HepG2 (cell line): ENCODE measurements around the gene GGA1. TPM values are rescaled to one million over a fixed set of nuclear protein-coding genes. Genes with fewer than 3 reads are reported as not detected.

Experiments used
- DMAP1 ChIP-seq: IDR thresholded peaks from 2 replicates; pipeline ENCODE4 v1.6.1; 2016
- MAFG ChIP-seq: sonication (generic); formaldehyde crosslinking; IDR thresholded peaks from 2 replicates; pipeline ENCODE4 v1.5.1; 2020; ENCODE audit warnings: mild to moderate bottlenecking, missing genetic modification reagents
- MED8 ChIP-seq: sonication (generic); formaldehyde crosslinking; IDR thresholded peaks from 2 replicates; pipeline ENCODE4 v1.8.1; 2023; ENCODE audit warnings: mild to moderate bottlenecking, missing genetic modification reagents; ENCODE audit not compliant: insufficient replicate concordance
- PAF1 ChIP-seq: IDR thresholded peaks from 2 replicates; pipeline ENCODE4 v1.6.1; 2016; ENCODE audit warnings: missing genetic modification reagents, missing compliant biosample characterization
- RBM39 ChIP-seq: fragments of 200-400 bp; formaldehyde crosslinking; IDR thresholded peaks from one replicate; pipeline ENCODE4 v1.6.1; 2018; ENCODE audit warnings: antibody characterized with exemption, mild to moderate bottlenecking, low read depth, low read length; ENCODE audit not compliant: poor library complexity, severe bottlenecking
- REPIN1 ChIP-seq: sonication (generic); formaldehyde crosslinking; IDR thresholded peaks from 2 replicates; pipeline ENCODE4 v1.8.0; 2022; ENCODE audit warnings: missing genetic modification reagents, low read depth, mild to moderate bottlenecking, borderline replicate concordance
- SAFB2 ChIP-seq: sonication (generic); formaldehyde crosslinking; IDR thresholded peaks from 2 replicates; pipeline ENCODE4 v1.5.1; 2020; ENCODE audit warnings: missing genetic modification reagents, low read depth, mild to moderate bottlenecking, borderline replicate concordance
- TCF7 ChIP-seq: sonication (generic); IDR thresholded peaks from 2 replicates; pipeline ENCODE4 v1.6.1; 2016; ENCODE audit warnings: antibody characterized with exemption, low read depth
- ZNF121 ChIP-seq: sonication (generic); formaldehyde crosslinking; IDR thresholded peaks from 2 replicates; pipeline ENCODE4 v1.5.0; 2020; ENCODE audit warnings: mild to moderate bottlenecking, missing genetic modification reagents
- ZNF224 ChIP-seq: sonication (generic); formaldehyde crosslinking; IDR thresholded peaks from 2 replicates; pipeline ENCODE4 v1.5.0; 2020; ENCODE audit warnings: mild to moderate bottlenecking, missing genetic modification reagents
- ZNF510 ChIP-seq: sonication (generic); formaldehyde crosslinking; IDR thresholded peaks from 2 replicates; pipeline ENCODE4 v1.4.0; 2020; ENCODE audit warnings: low read depth, mild to moderate bottlenecking, missing genetic modification reagents
- ZNF547 ChIP-seq: sonication (generic); formaldehyde crosslinking; IDR thresholded peaks from 2 replicates; pipeline ENCODE4 v1.5.1; 2020; ENCODE audit warnings: mild to moderate bottlenecking, missing genetic modification reagents
- ZNF572 ChIP-seq: sonication (generic); formaldehyde crosslinking; IDR thresholded peaks from 2 replicates; pipeline ENCODE4 v1.5.1; 2020; ENCODE audit warnings: mild to moderate bottlenecking, missing genetic modification reagents
- ZNF616 ChIP-seq: sonication (generic); formaldehyde crosslinking; IDR thresholded peaks from 2 replicates; pipeline ENCODE4 v1.5.0; 2020; ENCODE audit warnings: low read depth, mild to moderate bottlenecking, missing genetic modification reagents
- ZNF7 ChIP-seq: IDR thresholded peaks from 2 replicates; pipeline ENCODE4 v1.6.1; 2016; ENCODE audit warnings: missing biosample characterization, missing genetic modification reagents
- polyA plus RNA-seq, 8 experiments: library from polyadenylated mRNA; depleted of rRNA in 3 of 8; stranded (reverse) in 7 of 8; unstranded in 1 of 8; fragments of >200 nt; fragmentation: Illumina TruSeq in 4 of 8; extraction: Trizol in 4 of 8; gene quantifications; 2 replicates each; pipeline versions ENCODE4 v1.2.1 to v1.2.3, GENCODE V29; 2011 to 2016; ENCODE audit warnings: low read depth in 4 of 8, missing spikeins in 1 of 8, mixed read lengths in 1 of 8; ENCODE audit not compliant: insufficient read depth in 1 of 8
- total RNA-seq, 5 experiments: library from RNA; depleted of rRNA; stranded (reverse); fragments of >200 nt; fragmentation: Illumina TruSeq; extraction: Trizol; gene quantifications; 2 replicates each; pipeline ENCODE4 v1.2.3, GENCODE V29; 2016; ENCODE audit warnings: low read depth in 1 of 5
- TF ChIP-seq, protein P1 (sequence below): sonication (generic); formaldehyde crosslinking; conservative IDR thresholded peaks from 2 replicates; pipeline ENCODE4 v1.4.0; 2020; ENCODE audit warnings: missing genetic modification reagents
- TF ChIP-seq, protein P2 (sequence below): sonication (generic); formaldehyde crosslinking; IDR thresholded peaks from 2 replicates; pipeline ENCODE4 v1.4.0; 2020; ENCODE audit warnings: missing genetic modification reagents
- TF ChIP-seq, protein P3 (sequence below): sonication (generic); formaldehyde crosslinking; IDR thresholded peaks from 2 replicates; pipeline ENCODE4 v1.4.0; 2020; ENCODE audit warnings: missing genetic modification reagents
- TF ChIP-seq, protein P4 (sequence below): sonication (generic); formaldehyde crosslinking; IDR thresholded peaks from 2 replicates; pipeline ENCODE4 v1.8.0; 2022; ENCODE audit warnings: missing genetic modification reagents, mild to moderate bottlenecking, moderate library complexity, borderline replicate concordance
- TF ChIP-seq, protein P5 (sequence below): sonication (generic); formaldehyde crosslinking; IDR thresholded peaks from 2 replicates; pipeline ENCODE4 v1.4.0; 2020; ENCODE audit warnings: mild to moderate bottlenecking, missing genetic modification reagents

Gene GGA1
- total and polyA plus RNA-seq, 2 of the 13 experiments (the other 11 are each of a cell fraction or from before 2014, with no cell fraction given): 29.1 to 87.2 TPM

DNA sequence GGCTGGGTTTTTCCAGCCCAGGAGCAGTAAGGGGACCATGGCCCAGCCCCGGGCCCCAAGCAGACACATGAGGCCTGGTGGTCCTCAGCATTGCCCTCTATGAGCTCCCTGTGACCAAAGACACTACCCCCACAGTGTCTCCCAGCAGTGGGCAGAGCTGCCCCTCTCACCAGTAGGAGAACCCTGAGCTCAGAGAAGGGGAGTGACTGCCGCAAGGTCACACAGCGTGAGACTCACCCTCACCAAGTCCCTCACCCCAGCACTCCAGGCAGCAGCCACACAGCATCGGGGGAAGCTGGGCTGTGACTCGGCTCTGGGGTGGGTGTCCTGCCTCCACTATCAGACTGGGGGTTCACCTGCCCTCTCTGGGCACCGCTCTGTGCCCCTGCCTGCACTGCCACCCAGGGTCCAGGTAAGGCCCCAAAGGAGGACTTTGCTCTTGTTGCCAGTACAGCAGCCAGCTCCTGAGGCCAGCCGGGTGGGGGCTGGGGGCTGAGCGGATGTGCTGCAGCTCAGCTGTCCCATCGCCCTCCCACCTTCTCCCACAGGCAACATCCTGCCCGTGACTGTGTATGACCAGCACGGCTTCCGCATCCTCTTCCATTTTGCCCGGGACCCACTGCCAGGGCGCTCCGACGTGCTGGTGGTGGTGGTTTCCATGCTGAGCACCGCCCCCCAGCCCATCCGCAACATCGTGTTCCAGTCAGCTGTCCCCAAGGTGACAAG lies 23.0 kb downstream of the GGA1 start (continued):
- TF ChIP-seq, protein P1, sequence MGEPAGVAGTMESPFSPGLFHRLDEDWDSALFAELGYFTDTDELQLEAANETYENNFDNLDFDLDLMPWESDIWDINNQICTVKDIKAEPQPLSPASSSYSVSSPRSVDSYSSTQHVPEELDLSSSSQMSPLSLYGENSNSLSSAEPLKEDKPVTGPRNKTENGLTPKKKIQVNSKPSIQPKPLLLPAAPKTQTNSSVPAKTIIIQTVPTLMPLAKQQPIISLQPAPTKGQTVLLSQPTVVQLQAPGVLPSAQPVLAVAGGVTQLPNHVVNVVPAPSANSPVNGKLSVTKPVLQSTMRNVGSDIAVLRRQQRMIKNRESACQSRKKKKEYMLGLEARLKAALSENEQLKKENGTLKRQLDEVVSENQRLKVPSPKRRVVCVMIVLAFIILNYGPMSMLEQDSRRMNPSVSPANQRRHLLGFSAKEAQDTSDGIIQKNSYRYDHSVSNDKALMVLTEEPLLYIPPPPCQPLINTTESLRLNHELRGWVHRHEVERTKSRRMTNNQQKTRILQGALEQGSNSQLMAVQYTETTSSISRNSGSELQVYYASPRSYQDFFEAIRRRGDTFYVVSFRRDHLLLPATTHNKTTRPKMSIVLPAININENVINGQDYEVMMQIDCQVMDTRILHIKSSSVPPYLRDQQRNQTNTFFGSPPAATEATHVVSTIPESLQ (CRISPR knock-in tag): no peak
- no peak for TF ChIP-seq MED8 (CRISPR knock-in tag)
- no peak for TF ChIP-seq ZNF7 (CRISPR knock-in tag)
- no peak for TF ChIP-seq ZNF224 (CRISPR knock-in tag)
- TF ChIP-seq ZNF572 (CRISPR knock-in tag): no peak
- no peak for TF ChIP-seq ZNF510 (CRISPR knock-in tag)
- no peak for TF ChIP-seq REPIN1 (CRISPR knock-in tag)
- TF ChIP-seq ZNF547 (CRISPR knock-in tag): peak; percentile 44; the same call in 1 of the 2 replicates
- no peak for TF ChIP-seq PAF1
- TF ChIP-seq, protein P2, sequence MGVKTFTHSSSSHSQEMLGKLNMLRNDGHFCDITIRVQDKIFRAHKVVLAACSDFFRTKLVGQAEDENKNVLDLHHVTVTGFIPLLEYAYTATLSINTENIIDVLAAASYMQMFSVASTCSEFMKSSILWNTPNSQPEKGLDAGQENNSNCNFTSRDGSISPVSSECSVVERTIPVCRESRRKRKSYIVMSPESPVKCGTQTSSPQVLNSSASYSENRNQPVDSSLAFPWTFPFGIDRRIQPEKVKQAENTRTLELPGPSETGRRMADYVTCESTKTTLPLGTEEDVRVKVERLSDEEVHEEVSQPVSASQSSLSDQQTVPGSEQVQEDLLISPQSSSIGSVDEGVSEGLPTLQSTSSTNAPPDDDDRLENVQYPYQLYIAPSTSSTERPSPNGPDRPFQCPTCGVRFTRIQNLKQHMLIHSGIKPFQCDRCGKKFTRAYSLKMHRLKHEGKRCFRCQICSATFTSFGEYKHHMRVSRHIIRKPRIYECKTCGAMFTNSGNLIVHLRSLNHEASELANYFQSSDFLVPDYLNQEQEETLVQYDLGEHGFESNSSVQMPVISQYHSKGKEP: no peak
- TF ChIP-seq, protein P3, sequence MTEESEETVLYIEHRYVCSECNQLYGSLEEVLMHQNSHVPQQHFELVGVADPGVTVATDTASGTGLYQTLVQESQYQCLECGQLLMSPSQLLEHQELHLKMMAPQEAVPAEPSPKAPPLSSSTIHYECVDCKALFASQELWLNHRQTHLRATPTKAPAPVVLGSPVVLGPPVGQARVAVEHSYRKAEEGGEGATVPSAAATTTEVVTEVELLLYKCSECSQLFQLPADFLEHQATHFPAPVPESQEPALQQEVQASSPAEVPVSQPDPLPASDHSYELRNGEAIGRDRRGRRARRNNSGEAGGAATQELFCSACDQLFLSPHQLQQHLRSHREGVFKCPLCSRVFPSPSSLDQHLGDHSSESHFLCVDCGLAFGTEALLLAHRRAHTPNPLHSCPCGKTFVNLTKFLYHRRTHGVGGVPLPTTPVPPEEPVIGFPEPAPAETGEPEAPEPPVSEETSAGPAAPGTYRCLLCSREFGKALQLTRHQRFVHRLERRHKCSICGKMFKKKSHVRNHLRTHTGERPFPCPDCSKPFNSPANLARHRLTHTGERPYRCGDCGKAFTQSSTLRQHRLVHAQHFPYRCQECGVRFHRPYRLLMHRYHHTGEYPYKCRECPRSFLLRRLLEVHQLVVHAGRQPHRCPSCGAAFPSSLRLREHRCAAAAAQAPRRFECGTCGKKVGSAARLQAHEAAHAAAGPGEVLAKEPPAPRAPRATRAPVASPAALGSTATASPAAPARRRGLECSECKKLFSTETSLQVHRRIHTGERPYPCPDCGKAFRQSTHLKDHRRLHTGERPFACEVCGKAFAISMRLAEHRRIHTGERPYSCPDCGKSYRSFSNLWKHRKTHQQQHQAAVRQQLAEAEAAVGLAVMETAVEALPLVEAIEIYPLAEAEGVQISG (CRISPR knock-in tag): peak; percentile 64
- TF ChIP-seq TCF7: no peak
- TF ChIP-seq MAFG (CRISPR knock-in tag): no peak
- TF ChIP-seq, protein P4, sequence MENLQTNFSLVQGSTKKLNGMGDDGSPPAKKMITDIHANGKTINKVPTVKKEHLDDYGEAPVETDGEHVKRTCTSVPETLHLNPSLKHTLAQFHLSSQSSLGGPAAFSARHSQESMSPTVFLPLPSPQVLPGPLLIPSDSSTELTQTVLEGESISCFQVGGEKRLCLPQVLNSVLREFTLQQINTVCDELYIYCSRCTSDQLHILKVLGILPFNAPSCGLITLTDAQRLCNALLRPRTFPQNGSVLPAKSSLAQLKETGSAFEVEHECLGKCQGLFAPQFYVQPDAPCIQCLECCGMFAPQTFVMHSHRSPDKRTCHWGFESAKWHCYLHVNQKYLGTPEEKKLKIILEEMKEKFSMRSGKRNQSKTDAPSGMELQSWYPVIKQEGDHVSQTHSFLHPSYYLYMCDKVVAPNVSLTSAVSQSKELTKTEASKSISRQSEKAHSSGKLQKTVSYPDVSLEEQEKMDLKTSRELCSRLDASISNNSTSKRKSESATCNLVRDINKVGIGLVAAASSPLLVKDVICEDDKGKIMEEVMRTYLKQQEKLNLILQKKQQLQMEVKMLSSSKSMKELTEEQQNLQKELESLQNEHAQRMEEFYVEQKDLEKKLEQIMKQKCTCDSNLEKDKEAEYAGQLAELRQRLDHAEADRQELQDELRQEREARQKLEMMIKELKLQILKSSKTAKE: peak; percentile 44; the same call in 1 of the 2 replicates
- TF ChIP-seq SAFB2 (CRISPR knock-in tag): no peak; the same call in 1 of the 2 replicates
- no peak for TF ChIP-seq ZNF616 (CRISPR knock-in tag)
- TF ChIP-seq, protein P5, sequence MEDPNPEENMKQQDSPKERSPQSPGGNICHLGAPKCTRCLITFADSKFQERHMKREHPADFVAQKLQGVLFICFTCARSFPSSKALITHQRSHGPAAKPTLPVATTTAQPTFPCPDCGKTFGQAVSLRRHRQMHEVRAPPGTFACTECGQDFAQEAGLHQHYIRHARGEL: no peak
- peak; percentile 28; the same call in 1 of the 2 replicates for TF ChIP-seq DMAP1 (CRISPR knock-in tag)
- TF ChIP-seq ZNF121 (CRISPR knock-in tag): no peak
- TF ChIP-seq RBM39: peak; percentile 60
